ENCODE measurements around the gene GJD3.

GRCh38 chr17:40343219-40344119, 21.1 kb downstream of the GJD3 start:
- TF ChIP-seq REST (IDR thresholded peaks at IDR 0.05; ENCODE audit: insufficient read depth in 1 of 2, low read depth in 2 of 2, low read length in 2 of 2) (0 out of 4 replicates have a peak, but pooled peaks of 1 of the 2 experiments have one; percentile 6), SIN3A (IDR thresholded peaks at IDR 0.05; ENCODE audit: borderline replicate concordance, insufficient read depth, low read length) (no peak), POLR2AphosphoS5 (IDR thresholded peaks at IDR 0.05; ENCODE audit: low read depth, low read length) (0 out of 2 replicates have a peak, but pooled peaks have one; percentile 15)
